AG09309 (cell line): Measurements from ENCODE around the gene C2.
"Not testable (repeated sequence)": the region's sequence is repeated elsewhere in the genome, so short reads cannot be mapped to it uniquely, and the experiment has no call there.

Experiments
- DNase-seq: peaks from one replicate; pipeline ENCODE4 v3.0.0-alpha.2; 2010; ENCODE audit warnings: low read depth
- H3K4me3 ChIP-seq: 2 replicates; pipeline ENCODE4 v1.5.1; 2011; ENCODE audit warnings: mild to moderate bottlenecking, low read depth, low read length, moderate library complexity; ENCODE audit not compliant: control insufficient read depth
- CTCF ChIP-seq: IDR thresholded peaks from 2 replicates; pipeline ENCODE4 v1.5.1; 2011; ENCODE audit warnings: mild to moderate bottlenecking, low read depth, low read length, inconsistent platforms; ENCODE audit not compliant: insufficient read depth, control insufficient read depth; ENCODE audit errors: missing control alignments

The C2 gene

GRCh38 chr6:31969712-31970603 is 42.4 kb downstream of the C2 start:
- no peak for DNase-seq
- no peak for TF ChIP-seq CTCF
- peak overlapping the region; percentile 84 for H3K4me3 ChIP-seq

GRCh38 chr6:31970604-31971271 is 43.2 kb downstream of the C2 start:
- DNase-seq = no peak
- H3K4me3 ChIP-seq = peak overlapping the region; percentile 84

DNA sequence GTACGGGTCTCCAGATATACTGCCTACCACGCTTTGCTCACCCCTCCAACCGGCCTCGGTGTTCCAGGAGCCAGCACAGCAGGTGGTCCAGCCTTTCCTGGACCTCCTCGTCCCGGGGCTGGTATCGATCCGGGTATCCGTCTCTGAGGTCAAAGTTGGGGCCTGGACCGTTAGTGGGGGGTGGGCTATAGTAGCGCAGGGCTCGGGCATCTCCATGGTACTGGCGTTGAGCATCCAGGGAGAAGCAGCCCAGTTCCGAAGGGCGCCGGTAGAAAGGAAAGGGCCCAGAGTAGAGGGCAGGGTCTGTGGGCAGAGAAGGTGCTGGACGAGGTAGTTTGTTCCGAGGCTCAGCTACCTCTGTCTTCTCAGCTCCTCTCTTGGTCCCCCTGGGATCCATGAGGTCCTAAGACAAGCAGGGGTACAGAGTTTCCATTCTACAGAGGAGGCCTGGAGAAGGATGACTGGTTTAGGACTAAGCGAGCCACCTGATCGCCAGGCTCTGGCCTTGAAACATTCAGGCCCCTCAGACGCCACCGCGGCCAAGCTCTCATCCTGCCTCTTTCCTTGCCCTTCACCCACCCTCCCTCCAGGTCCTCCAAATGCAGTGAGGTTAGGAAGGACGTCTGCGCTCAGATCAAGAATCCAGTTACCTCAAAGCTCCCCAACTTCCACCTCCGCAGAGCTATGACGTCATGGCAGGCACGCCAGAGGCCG is 43.9 kb downstream of the C2 start:
- DNase-seq = no peak
- no peak for TF ChIP-seq CTCF
- H3K4me3 ChIP-seq = peak overlapping the region; percentile 84

More at GRCh38 chr6:31970604-31971271, 43.2 kb downstream of the C2 start:
- no peak for TF ChIP-seq CTCF

GRCh38 chr6:31971993-31972708 is 44.6 kb downstream of the C2 start, which contains the start of gene DXO:
Gene DXO (minus strand): TSS chr6:31972138. CDS start chr6:31971675, 463 bp downstream.
- TF ChIP-seq CTCF = no peak
- peak within 1 kb of the TSS; percentile 84 for H3K4me3 ChIP-seq
- peak; percentile 95 for DNase-seq

GRCh38 chr6:31972709-31973350 is 45.3 kb downstream of the C2 start:
- peak overlapping the region; percentile 84 for H3K4me3 ChIP-seq
- peak; percentile 29 for DNase-seq
- no peak for TF ChIP-seq CTCF

GRCh38 chr6:31976065-31976464 is 48.5 kb downstream of the C2 start:
- not testable (repeated sequence) for H3K4me3 ChIP-seq, DNase-seq
